ENCODE results near the gene NELFE.

DNA sequence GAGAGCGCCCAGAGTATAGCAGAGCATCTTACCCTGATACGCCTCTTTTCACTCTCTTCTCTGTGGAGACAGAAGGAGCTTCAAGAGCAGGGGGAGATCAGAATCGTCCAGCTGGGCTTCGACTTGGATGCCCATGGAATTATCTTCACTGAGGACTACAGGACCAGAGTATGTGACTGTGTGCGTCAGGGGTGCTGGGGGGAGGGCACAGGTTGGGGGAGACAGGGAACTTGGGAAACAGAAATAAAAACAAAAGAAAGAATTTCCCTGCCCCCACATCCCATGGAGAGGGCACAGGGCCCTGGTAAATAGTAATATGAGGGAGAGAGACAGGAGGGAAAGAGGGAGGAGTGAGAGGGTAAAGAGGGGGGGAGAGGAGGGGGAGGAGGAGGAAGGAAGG is 20.1 kb upstream of the NELFE start:
- TF ChIP-seq CTCF (IDR thresholded peaks at IDR 0.05; ENCODE audit: insufficient read depth, low read depth, low read length), result no peak
- TF ChIP-seq EZH2 (IDR thresholded peaks at IDR 0.05; ENCODE audit: insufficient read depth, low read length), result no peak

Measured in astrocyte (in vitro differentiated cells and primary cell).